ENCODE data around the gene BIRC5. TPM values are rescaled to one million over a fixed set of nuclear protein-coding genes. Genes with fewer than 3 reads are reported as not detected.
A peak's percentile ranks its signal among the peaks of the same experiment; 100 is the strongest.

Gene BIRC5
- total and polyA plus RNA-seq, 4 experiments from 2014 or later = 0.18 to 0.32 TPM; not detected in 2

- peaks cover 0 to 2% (median 0%) of the 10 kb centered on the region in 8 donors for H3K9me3 Mint-ChIP-seq
- no peaks in the 10 kb centered on the region for H3K27me3 ChIP-seq (ENCODE audit: insufficient read depth, low read length)
- no peak overlapping the region for H3K27ac Mint-ChIP-seq
- no peak overlapping the region for H3K27ac ChIP-seq (ENCODE audit: low read depth, low read length)
- H3K4me1 Mint-ChIP-seq = no peaks in the 10 kb centered on the region
- intact Hi-C loops (cut with micrococcal nuclease) = no loop called here
- ChIA-PET POLR2A (ENCODE audit: partially characterized antibody) (no interaction called here), CTCF (ENCODE audit: partially characterized antibody) (no interaction called here)
- H3K4me3 Mint-ChIP-seq = no peak overlapping the region
- no peaks in the 10 kb centered on the region for H3K36me3 Mint-ChIP-seq
- H3K36me3 ChIP-seq (ENCODE audit: insufficient read depth, low read length) = no peaks in the 10 kb centered on the region
- H3K27me3 Mint-ChIP-seq = no peaks in the 10 kb centered on the region
- H3K4me3 ChIP-seq (ENCODE audit: low read length in 2 of 2) = no peak overlapping the region
- H3K4me1 ChIP-seq (ENCODE audit: insufficient read depth, low read length) = no peaks in the 10 kb centered on the region
- no peak for DNase-seq
- H3K9me3 ChIP-seq (ENCODE audit: control insufficient read depth in 1 of 2, low read length in 2 of 2) = no peaks in the 10 kb centered on the region
These were observed 26.8 kb downstream of the BIRC5 start for GRCh38 chr17:78240839-78241238.

GRCh38 chr17:78241277-78242023, 27.4 kb downstream of the BIRC5 start:
- intact Hi-C loops (cut with micrococcal nuclease) = no loop called here
- CTCF ChIA-PET (ENCODE audit: partially characterized antibody) = no interaction called here
- no peaks in the 10 kb centered on the region for H3K4me1 ChIP-seq (ENCODE audit: insufficient read depth, low read length)
- H3K36me3 ChIP-seq (ENCODE audit: insufficient read depth, low read length) = no peaks in the 10 kb centered on the region
- Mint-ChIP-seq H3K27ac (peak overlapping the region in 2 of 7 donors; percentile 19 to 83), H3K9me3 (peaks cover 0 to 2% (median 0%) of the 10 kb centered on the region in 8 donors), H3K27me3 (no peaks in the 10 kb centered on the region), H3K4me1 (no peaks in the 10 kb centered on the region), H3K4me3 (no peak overlapping the region), H3K36me3 (no peaks in the 10 kb centered on the region)
- no peak overlapping the region for H3K27ac ChIP-seq (ENCODE audit: low read depth, low read length)
- POLR2A ChIA-PET (ENCODE audit: partially characterized antibody) = no interaction called here
- H3K27me3 ChIP-seq (ENCODE audit: insufficient read depth, low read length) = no peaks in the 10 kb centered on the region
- H3K4me3 ChIP-seq (ENCODE audit: low read length in 2 of 2) = no peak overlapping the region
- H3K9me3 ChIP-seq (ENCODE audit: control insufficient read depth in 1 of 2, low read length in 2 of 2) = no peaks in the 10 kb centered on the region
- DNase-seq = no peak

GRCh38 chr17:78242024-78242742, 28.1 kb downstream of the BIRC5 start:
- Histone ChIP-seq H3K36me3 (ENCODE audit: insufficient read depth, low read length) (no peaks in the 10 kb centered on the region), H3K27ac (ENCODE audit: low read depth, low read length) (no peak overlapping the region), H3K4me1 (ENCODE audit: insufficient read depth, low read length) (no peaks in the 10 kb centered on the region), H3K4me3 (ENCODE audit: low read length in 2 of 2) (no peak overlapping the region), H3K27me3 (ENCODE audit: insufficient read depth, low read length) (no peaks in the 10 kb centered on the region), H3K9me3 (ENCODE audit: control insufficient read depth in 1 of 2, low read length in 2 of 2) (no peaks in the 10 kb centered on the region)
- Mint-ChIP-seq H3K36me3 (no peaks in the 10 kb centered on the region), H3K9me3 (peaks cover 0 to 2% (median 0%) of the 10 kb centered on the region in 8 donors), H3K27ac (no peak overlapping the region), H3K4me1 (no peaks in the 10 kb centered on the region), H3K27me3 (no peaks in the 10 kb centered on the region), H3K4me3 (no peak overlapping the region)
- ChIA-PET POLR2A (ENCODE audit: partially characterized antibody) (no interaction called here), CTCF (ENCODE audit: partially characterized antibody) (interaction anchor here (0.6 kb wide), 1 partner anchor 366 kb away, joined by 3 read pairs; no protein-coding TSS in a partner anchor)
- intact Hi-C loops (cut with micrococcal nuclease) = no loop called here
- DNase-seq = no peak

DNA sequence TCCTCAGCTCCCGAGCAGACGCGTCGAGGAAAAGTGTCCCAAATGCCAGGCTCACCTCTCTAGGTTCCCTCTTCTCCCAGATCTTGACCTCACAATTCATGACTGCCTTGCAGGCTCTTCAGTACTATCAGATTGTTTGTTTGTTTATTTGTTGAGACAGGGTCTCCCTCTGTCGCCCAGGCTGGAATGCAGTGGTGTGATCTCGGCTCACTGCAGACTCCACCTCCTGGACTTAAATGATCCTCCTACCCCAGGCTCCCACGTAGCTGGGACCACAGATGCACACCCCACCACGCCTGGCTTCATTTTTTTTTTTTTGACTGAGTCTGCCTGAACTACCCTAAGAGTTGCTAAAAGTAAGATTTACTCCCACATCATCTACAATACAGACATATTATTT, 33.3 kb downstream of the BIRC5 start:
- Histone ChIP-seq H3K4me3 (ENCODE audit: low read length in 2 of 2) (no peak overlapping the region), H3K27me3 (ENCODE audit: insufficient read depth, low read length) (no peaks in the 10 kb centered on the region), H3K36me3 (ENCODE audit: insufficient read depth, low read length) (no peaks in the 10 kb centered on the region), H3K27ac (ENCODE audit: low read depth, low read length) (no peak overlapping the region), H3K9me3 (ENCODE audit: control insufficient read depth in 1 of 2, low read length in 2 of 2) (no peaks in the 10 kb centered on the region), H3K4me1 (ENCODE audit: insufficient read depth, low read length) (peaks cover 22% of the 10 kb centered on the region)
- H3K4me1 Mint-ChIP-seq = peaks cover 14 to 24% (median 16%) of the 10 kb centered on the region in 4 donors
- no peaks in the 10 kb centered on the region for H3K27me3 Mint-ChIP-seq
- ChIA-PET POLR2A (ENCODE audit: partially characterized antibody) (interaction anchor here (0.5 to 1.1 kb wide), 2 partner anchors 117 to 1113 kb away, joined by 3 read pairs; no protein-coding TSS in a partner anchor), CTCF (ENCODE audit: partially characterized antibody) (no interaction called here)
- intact Hi-C loops (cut with micrococcal nuclease) = no loop called here
- H3K4me3 Mint-ChIP-seq = no peak overlapping the region
- DNase-seq = no peak
- H3K9me3 Mint-ChIP-seq = peaks cover 0 to 2% (median 0%) of the 10 kb centered on the region in 8 donors
- peaks cover 0 to 2% of the 10 kb centered on the region in 2 donors for H3K36me3 Mint-ChIP-seq
- H3K27ac Mint-ChIP-seq = peak overlapping the region in 1 of 7 donors; percentile 75

DNA sequence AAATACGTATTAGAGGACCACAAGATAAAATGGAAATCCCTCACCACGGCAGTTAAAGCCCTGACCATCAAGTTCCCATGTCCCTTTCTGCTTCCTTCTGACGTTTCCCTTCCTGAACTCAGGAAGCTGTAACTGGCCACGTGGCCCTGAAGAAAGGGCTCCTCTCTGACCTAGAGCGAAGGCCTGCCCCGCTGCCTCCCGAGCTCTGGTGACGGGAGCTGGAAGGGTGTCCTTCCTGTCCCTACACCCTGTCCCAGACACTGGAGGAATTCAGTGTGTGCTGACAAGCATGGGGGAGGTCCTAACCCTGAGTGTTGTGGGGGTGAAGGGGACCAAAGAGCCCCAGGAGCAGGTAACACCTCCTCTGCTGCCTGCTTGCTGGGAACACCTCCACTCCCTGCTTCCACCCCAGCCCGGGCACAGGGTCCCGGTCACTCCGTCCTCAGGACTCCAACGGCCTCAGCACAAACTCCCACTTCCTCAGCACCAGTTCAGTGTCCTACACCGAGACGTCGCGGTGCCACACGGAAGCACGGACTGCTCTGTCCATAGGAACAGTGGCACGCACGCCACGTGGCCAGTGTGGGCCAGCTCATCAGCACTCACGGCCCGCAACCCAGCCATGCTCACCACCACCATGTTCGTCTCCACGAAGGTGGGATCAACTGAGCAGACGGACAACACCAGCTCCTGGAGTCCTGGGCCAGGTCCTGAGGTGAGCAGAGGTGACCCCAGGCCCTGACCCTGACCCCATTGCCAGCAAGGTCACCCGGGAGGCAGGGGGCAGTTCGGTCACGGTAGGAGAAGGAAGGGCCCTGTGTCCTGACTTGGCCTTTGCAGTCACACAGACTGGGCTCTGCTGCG, 34.2 kb downstream of the BIRC5 start:
- ChIA-PET POLR2A (ENCODE audit: partially characterized antibody) (interaction anchor here (1.1 kb wide), 1 partner anchor 118 kb away, joined by 3 read pairs; no protein-coding TSS in a partner anchor), CTCF (ENCODE audit: partially characterized antibody) (interaction anchor here (1.2 to 4.9 kb wide), 3 partner anchors 134 to 229 kb away, joined by 4 to 87 read pairs (median 36); no protein-coding TSS in a partner anchor)
- Histone ChIP-seq H3K4me3 (ENCODE audit: low read length in 2 of 2) (no peak overlapping the region), H3K27me3 (ENCODE audit: insufficient read depth, low read length) (no peaks in the 10 kb centered on the region), H3K36me3 (ENCODE audit: insufficient read depth, low read length) (no peaks in the 10 kb centered on the region), H3K9me3 (ENCODE audit: control insufficient read depth in 1 of 2, low read length in 2 of 2) (no peaks in the 10 kb centered on the region), H3K4me1 (ENCODE audit: insufficient read depth, low read length) (peaks cover 32% of the 10 kb centered on the region), H3K27ac (ENCODE audit: low read depth, low read length) (no peak overlapping the region)
- Mint-ChIP-seq H3K4me1 (peaks cover 23 to 34% (median 26%) of the 10 kb centered on the region in 4 donors), H3K4me3 (no peak overlapping the region), H3K27ac (peak overlapping the region in 1 of 7 donors; percentile 23), H3K9me3 (peaks cover 0 to 2% (median 0%) of the 10 kb centered on the region in 8 donors), H3K27me3 (no peaks in the 10 kb centered on the region), H3K36me3 (peaks cover 0 to 2% of the 10 kb centered on the region in 2 donors)
- intact Hi-C loops (cut with micrococcal nuclease) = no loop called here
- DNase-seq = no peak

GRCh38 chr17:78249074-78249817, 35.2 kb downstream of the BIRC5 start:
- Mint-ChIP-seq H3K4me3 (peak overlapping the region in 2 of 8 donors; percentile 52 to 56), H3K4me1 (peaks cover 26 to 40% (median 31%) of the 10 kb centered on the region in 4 donors), H3K27me3 (no peaks in the 10 kb centered on the region), H3K9me3 (peaks cover 0 to 2% (median 0%) of the 10 kb centered on the region in 8 donors), H3K36me3 (peaks cover 0 to 2% of the 10 kb centered on the region in 2 donors), H3K27ac (peak overlapping the region in 1 of 7 donors; percentile 80)
- no peak overlapping the region for H3K27ac ChIP-seq (ENCODE audit: low read depth, low read length)
- no peaks in the 10 kb centered on the region for H3K36me3 ChIP-seq (ENCODE audit: insufficient read depth, low read length)
- intact Hi-C loops (cut with micrococcal nuclease) = no loop called here
- no peak for DNase-seq
- H3K4me1 ChIP-seq (ENCODE audit: insufficient read depth, low read length) = peaks cover 39% of the 10 kb centered on the region
- H3K27me3 ChIP-seq (ENCODE audit: insufficient read depth, low read length) = no peaks in the 10 kb centered on the region
- CTCF ChIA-PET (ENCODE audit: partially characterized antibody) = interaction anchor here (0.8 to 4.9 kb wide), 13 partner anchors 10 to 460 kb away, joined by 3 to 87 read pairs (median 4); no protein-coding TSS in a partner anchor
- H3K4me3 ChIP-seq (ENCODE audit: low read length in 2 of 2) = no peak overlapping the region
- H3K9me3 ChIP-seq (ENCODE audit: control insufficient read depth in 1 of 2, low read length in 2 of 2) = no peaks in the 10 kb centered on the region
- POLR2A ChIA-PET (ENCODE audit: partially characterized antibody) = interaction anchor here (0.5 to 3.9 kb wide), 3 partner anchors 133 to 727 kb away, joined by 3 to 30 read pairs (median 3); no protein-coding TSS in a partner anchor

Data from CD4-positive, alpha-beta memory T cell (primary cell).